ENCODE measurements around the gene SETDB1.

The SETDB1 gene

GRCh38 chr1:151006327-151007052 lies 80.3 kb downstream of the SETDB1 start, which contains the start of gene MINDY1:
Gene MINDY1 (minus strand): TSS chr1:151006902. CDS start chr1:151002617, 4,285 bp downstream.
- peak; percentile 84 for DNase-seq

- DNase-seq = no peak
Observed at GRCh38 chr1:151007853-151008243, 81.7 kb downstream of the SETDB1 start.

GRCh38 chr1:151008244-151009205 lies 82.4 kb downstream of the SETDB1 start, which contains the start of gene PRUNE1:
Gene PRUNE1 (plus strand): TSS chr1:151008449. CDS start chr1:151008633, 184 bp downstream.
- peak; percentile 95 for DNase-seq

- DNase-seq = no peak
Observed at GRCh38 chr1:151009206-151009587, 83.0 kb downstream of the SETDB1 start.

- no peak for DNase-seq
Observed at GRCh38 chr1:151009674-151010345, 83.6 kb downstream of the SETDB1 start.

- DNase-seq = no peak
Observed at GRCh38 chr1:151010346-151010726, 84.2 kb downstream of the SETDB1 start.

GRCh38 chr1:151011154-151011850 lies 85.1 kb downstream of the SETDB1 start:
- DNase-seq = peak; percentile 5

GRCh38 chr1:151012684-151013471 lies 86.7 kb downstream of the SETDB1 start:
- DNase-seq = no peak

GRCh38 chr1:151013518-151013917 lies 87.4 kb downstream of the SETDB1 start:
- DNase-seq = no peak
